H9 (cell line): ENCODE results near the gene MGAT4A. TPM values are rescaled to one million over a fixed set of nuclear protein-coding genes. Genes with fewer than 3 reads are reported as not detected.

Experiments
- DNase-seq: peaks from one replicate; pipeline ENCODE4 v3.0.0-alpha.2; 2017
- H2AFZ ChIP-seq: one replicate; pipeline ENCODE4 v1.6.1; 2013; ENCODE audit warnings: mild to moderate bottlenecking, low read length, control low read depth, moderate library complexity
- H2AK5ac ChIP-seq: 2 replicates; pipeline ENCODE4 v1.6.1; 2013; ENCODE audit warnings: low read length, control low read depth, mixed read lengths; ENCODE audit not compliant: insufficient read length
- H2BK120ac ChIP-seq: one replicate; pipeline ENCODE4 v1.6.1; 2013; ENCODE audit warnings: low read depth, mild to moderate bottlenecking, low read length, control low read depth, inconsistent platforms; ENCODE audit not compliant: poor library complexity, severe bottlenecking
- H2BK12ac ChIP-seq: 2 replicates; pipeline ENCODE4 v1.6.1; 2013; ENCODE audit warnings: low read length, control low read depth, mixed read lengths, low read depth; ENCODE audit not compliant: insufficient read length
- H2BK15ac ChIP-seq: 2 replicates; pipeline ENCODE4 v1.6.1; 2013; ENCODE audit warnings: low read depth, low read length, control low read depth
- H2BK20ac ChIP-seq: one replicate; pipeline ENCODE4 v1.6.1; 2013; ENCODE audit warnings: low read depth, mild to moderate bottlenecking, low read length, control low read depth, inconsistent platforms; ENCODE audit not compliant: poor library complexity, severe bottlenecking
- H2BK5ac ChIP-seq: 2 replicates; pipeline ENCODE4 v1.6.1; 2013; ENCODE audit warnings: low read length, control low read depth, mixed read lengths; ENCODE audit not compliant: insufficient read length
- H3K14ac ChIP-seq: 2 replicates; pipeline ENCODE4 v1.6.1; 2013; ENCODE audit warnings: low read length, control low read depth; ENCODE audit not compliant: insufficient read depth
- H3K18ac ChIP-seq: 2 replicates; pipeline ENCODE4 v1.6.1; 2013; ENCODE audit warnings: low read depth, mild to moderate bottlenecking, mixed read lengths, low read length, control low read depth; ENCODE audit not compliant: insufficient read length
- H3K23ac ChIP-seq: 2 replicates; pipeline ENCODE4 v1.6.1; 2013; ENCODE audit warnings: low read length, control low read depth, mixed read lengths, low read depth; ENCODE audit not compliant: insufficient read length
- H3K23me2 ChIP-seq: 2 replicates; pipeline ENCODE4 v1.6.1; 2013; ENCODE audit warnings: low read depth, mild to moderate bottlenecking, mixed read lengths, low read length, control low read depth; ENCODE audit not compliant: insufficient read length, poor library complexity, severe bottlenecking
- H3K27ac ChIP-seq: 2 replicates; pipeline ENCODE4 v1.5.1; 2013; ENCODE audit warnings: low read length, control low read depth, mixed read lengths, low read depth; ENCODE audit not compliant: insufficient read length
- H3K27me3 ChIP-seq: 2 replicates; pipeline ENCODE4 v1.6.1; 2013; ENCODE audit warnings: low read length, control low read depth, inconsistent platforms; ENCODE audit not compliant: insufficient read depth
- H3K4ac ChIP-seq: 2 replicates; pipeline ENCODE4 v1.6.1; 2013; ENCODE audit warnings: low read depth, mild to moderate bottlenecking, control low read depth, inconsistent platforms, low read length, moderate library complexity
- H3K4me1 ChIP-seq: 2 replicates; pipeline ENCODE4 v1.6.1; 2013; ENCODE audit warnings: low read length, control low read depth, inconsistent platforms; ENCODE audit not compliant: insufficient read depth
- H3K4me2 ChIP-seq: 2 replicates; pipeline ENCODE4 v1.6.1; 2013; ENCODE audit warnings: low read length, control low read depth, mixed read lengths; ENCODE audit not compliant: insufficient read length, insufficient read depth
- H3K56ac ChIP-seq: 2 replicates; pipeline ENCODE4 v1.6.1; 2013; ENCODE audit warnings: low read depth, mild to moderate bottlenecking, mixed read lengths, low read length, control low read depth; ENCODE audit not compliant: insufficient read length
- H3K79me1 ChIP-seq: 2 replicates; pipeline ENCODE4 v1.6.1; 2013; ENCODE audit warnings: low read depth, mild to moderate bottlenecking, moderate library complexity, low read length, control low read depth, inconsistent platforms; ENCODE audit not compliant: insufficient read depth, poor library complexity, severe bottlenecking
- H3K79me2 ChIP-seq: 2 replicates; pipeline ENCODE4 v1.6.1; 2013; ENCODE audit warnings: low read length, control low read depth, inconsistent platforms; ENCODE audit not compliant: insufficient read depth
- H3K9ac ChIP-seq: 2 replicates; pipeline ENCODE4 v1.6.1; 2013; ENCODE audit warnings: low read length, control low read depth, mixed read lengths; ENCODE audit not compliant: insufficient read length; ENCODE audit errors: extremely low read depth
- H3K9me3 ChIP-seq: one replicate; pipeline ENCODE4 v1.6.1; 2013; ENCODE audit warnings: low read depth, low read length, inconsistent platforms; ENCODE audit not compliant: control insufficient read depth
- H3T11ph ChIP-seq: one replicate; pipeline ENCODE4 v1.6.1; 2013; ENCODE audit warnings: mild to moderate bottlenecking, low read length, control low read depth, inconsistent platforms
- H4K20me1 ChIP-seq: one replicate; pipeline ENCODE4 v1.6.1; 2013; ENCODE audit not compliant: control insufficient read depth, insufficient read length, insufficient read depth
- H4K5ac ChIP-seq: 2 replicates; pipeline ENCODE4 v1.6.1; 2013; ENCODE audit warnings: low read depth, mild to moderate bottlenecking, mixed read lengths, low read length, control low read depth; ENCODE audit not compliant: insufficient read length
- H4K8ac ChIP-seq: replicated peaks from 2 replicates; pipeline ENCODE4 v1.6.1; 2013; ENCODE audit warnings: low read length, control low read depth, mixed read lengths, low read depth; ENCODE audit not compliant: insufficient read length
- H4K91ac ChIP-seq: 2 replicates; pipeline ENCODE4 v1.6.1; 2013; ENCODE audit warnings: low read depth, mild to moderate bottlenecking, moderate library complexity, mixed read lengths, low read length, control low read depth; ENCODE audit not compliant: insufficient read length
- H3K27ac Mint-ChIP-seq, 3 experiments: 2 replicates in 2 of 3; 3 replicates in 1 of 3; pipeline ENCODE4 v1.8.0; 2020 to 2021; ENCODE audit warnings: mixed read lengths in 3 of 3, mild to moderate bottlenecking in 1 of 3, moderate library complexity in 1 of 3
- H3K27me3 Mint-ChIP-seq: 2 replicates; pipeline ENCODE4 v1.8.0; 2021; ENCODE audit warnings: low read depth, mild to moderate bottlenecking, moderate library complexity, mixed read lengths
- H3K36me3 Mint-ChIP-seq, 3 experiments: 2 replicates in 2 of 3; 3 replicates in 1 of 3; pipeline ENCODE4 v1.8.0; 2020 to 2021; ENCODE audit warnings: low read depth in 3 of 3, mixed read lengths in 3 of 3; ENCODE audit not compliant: insufficient read depth in 1 of 3
- H3K4me1 Mint-ChIP-seq, 2 experiments: 2 replicates each; pipeline ENCODE4 v1.8.0; 2020; ENCODE audit warnings: mixed read lengths in 2 of 2
- H3K4me3 Mint-ChIP-seq, 2 experiments: 2 replicates in 1 of 2; 3 replicates in 1 of 2; pipeline ENCODE4 v1.8.0; 2020 to 2021; ENCODE audit warnings: mild to moderate bottlenecking in 2 of 2, mixed read lengths in 2 of 2, moderate library complexity in 1 of 2
- H3K9me3 Mint-ChIP-seq, 2 experiments: 2 replicates in 1 of 2; 3 replicates in 1 of 2; pipeline ENCODE4 v1.8.0; 2020; ENCODE audit warnings: mild to moderate bottlenecking in 2 of 2, mixed read lengths in 2 of 2, moderate library complexity in 1 of 2
- CTCF ChIP-seq: fragments of 200-600 bp; sonication (generic); conservative IDR thresholded peaks from 3 replicates; pipeline ENCODE4 v1.8.0; 2021; ENCODE audit warnings: antibody characterized with exemption, mild to moderate bottlenecking
- WGBS: extraction: QIAGEN DNeasy Blood & Tissue Kit; methylation state at CpG from one replicate; pipeline ENCODE4 v1.1.7; 2013; ENCODE audit warnings: missing lambda C conversion rate, low lambda C conversion rate, mixed read lengths; ENCODE audit not compliant: insufficient read length; ENCODE audit errors: extremely low coverage; 5-methylcytosine and 5-hydroxymethylcytosine counted together
- total RNA-seq: library from RNA; stranded (reverse); gene quantifications from 2 replicates; pipeline ENCODE4 v1.2.1, GENCODE V29; 2021

MGAT4A gene
- total RNA-seq, 1 experiment from 2014 or later, result 3.5 TPM

- no peak overlapping the region for H3K4me3 Mint-ChIP-seq
- H3K27me3 ChIP-seq, result no peaks in the 10 kb centered on the region
- H2BK120ac ChIP-seq, result no peak overlapping the region
- H3K14ac ChIP-seq, result no peak overlapping the region
- no peaks in the 10 kb centered on the region for H3K79me2 ChIP-seq
- no peak overlapping the region for H4K91ac ChIP-seq
- no peaks in the 10 kb centered on the region for H3K4me1 ChIP-seq
- no peak overlapping the region for H2BK20ac ChIP-seq
- no CpG with 5 or more reads among the region's 7 CpGs for WGBS
- H3K23ac ChIP-seq, result no peak overlapping the region
- no peak overlapping the region for H2AFZ ChIP-seq
- peaks cover 0 to 2% of the 10 kb centered on the region in 2 experiments; a peak in 1 of 5 replicates for H3K9me3 Mint-ChIP-seq
- no peak overlapping the region for H3K56ac ChIP-seq
- H3K23me2 ChIP-seq, result no peaks in the 10 kb centered on the region
- no peak overlapping the region for H4K5ac ChIP-seq
- H3K4me1 Mint-ChIP-seq, result peaks cover 25 to 28% of the 10 kb centered on the region in 2 experiments
- no peaks in the 10 kb centered on the region for H3K36me3 Mint-ChIP-seq
- H3K27me3 Mint-ChIP-seq, result peaks cover 5% of the 10 kb centered on the region
- H2BK5ac ChIP-seq, result no peak overlapping the region
- H3K79me1 ChIP-seq, result no peaks in the 10 kb centered on the region
- no peak for DNase-seq
- H3T11ph ChIP-seq, result no peak overlapping the region
- H3K18ac ChIP-seq, result no peak overlapping the region
- no peak overlapping the region for H4K8ac ChIP-seq
- no peak overlapping the region for H2AK5ac ChIP-seq
- no peaks in the 10 kb centered on the region for H3K9me3 ChIP-seq
- H3K9ac ChIP-seq, result no peak overlapping the region
- H2BK12ac ChIP-seq, result no peak overlapping the region
- H3K27ac ChIP-seq, result no peak overlapping the region
- no peak overlapping the region for H3K27ac Mint-ChIP-seq
- H2BK15ac ChIP-seq, result no peak overlapping the region
- TF ChIP-seq CTCF, result no peak
- no peak overlapping the region for H3K4ac ChIP-seq
- peaks cover 2% of the 10 kb centered on the region for H4K20me1 ChIP-seq
- H3K4me2 ChIP-seq, result no peak overlapping the region
Observed at GRCh38 chr2:98768384-98769113, 37.6 kb upstream of the MGAT4A start.
